GM18519 (cell line): ENCODE data around the gene DYRK1A.
A peak's percentile ranks its signal among the peaks of the same experiment; 100 is the strongest.
"Not testable (repeated sequence)": the region's sequence is repeated elsewhere in the genome, so short reads cannot be mapped to it uniquely, and the experiment has no call there.

ENCODE experiments used
- ATAC-seq: cut with Tn5 transposase; IDR thresholded peaks from one replicate; pipeline ENCODE4 v1.9.1; 2021; ENCODE audit warnings: mild to moderate bottlenecking, moderate library complexity; ENCODE audit not compliant: unreplicated experiment, low FRiP score

DYRK1A gene

GRCh38 chr21:37366482-37367316 lies at the start of gene DYRK1A:
DYRK1A (plus strand) TSS chr21:37366773; CDS start chr21:37420375, 53,602 bp downstream.
- ATAC-seq, result peak; percentile 56

GRCh38 chr21:37319551-37319950 lies 47.0 kb upstream of the DYRK1A start:
- ATAC-seq, result no peak

GRCh38 chr21:37322084-37322483 lies 44.5 kb upstream of the DYRK1A start:
- no peak for ATAC-seq

- no peak for ATAC-seq
Observed at GRCh38 chr21:37324558-37324957, 42.0 kb upstream of the DYRK1A start.

GRCh38 chr21:37328147-37328546 lies 38.4 kb upstream of the DYRK1A start:
- not testable (repeated sequence) for ATAC-seq

GRCh38 chr21:37331411-37331810 lies 35.2 kb upstream of the DYRK1A start:
- ATAC-seq, result no peak

GRCh38 chr21:37335053-37335452 lies 31.5 kb upstream of the DYRK1A start:
- ATAC-seq, result no peak

GRCh38 chr21:37337179-37337578 lies 29.4 kb upstream of the DYRK1A start:
- ATAC-seq, result no peak

GRCh38 chr21:37337831-37338230 lies 28.7 kb upstream of the DYRK1A start:
- ATAC-seq, result no peak

GRCh38 chr21:37338671-37339551 lies 27.7 kb upstream of the DYRK1A start:
- ATAC-seq, result no peak

GRCh38 chr21:37339552-37339939 lies 27.0 kb upstream of the DYRK1A start:
- no peak for ATAC-seq

GRCh38 chr21:37341254-37341960 lies 25.2 kb upstream of the DYRK1A start:
- no peak for ATAC-seq

- ATAC-seq, result no peak
Observed at GRCh38 chr21:37342046-37342632, 24.4 kb upstream of the DYRK1A start.

- ATAC-seq, result no peak
Observed at GRCh38 chr21:37346841-37347430, 19.6 kb upstream of the DYRK1A start.

- ATAC-seq, result no peak
Observed at GRCh38 chr21:37348664-37349063, 17.9 kb upstream of the DYRK1A start.

- ATAC-seq, result no peak
Observed at GRCh38 chr21:37350472-37350871, 16.1 kb upstream of the DYRK1A start.

- ATAC-seq, result no peak
Observed at GRCh38 chr21:37356706-37357105, 9.9 kb upstream of the DYRK1A start.

GRCh38 chr21:37357691-37358090 lies 8.9 kb upstream of the DYRK1A start:
- no peak for ATAC-seq

- no peak for ATAC-seq
Observed at GRCh38 chr21:37358397-37358796, 8.2 kb upstream of the DYRK1A start.

- ATAC-seq, result no peak
Observed at GRCh38 chr21:37363936-37364335, 2.6 kb upstream of the DYRK1A start.
